ENCODE results near the gene TARS3.
"Not testable (repeated sequence)": the region's sequence is repeated elsewhere in the genome, so short reads cannot be mapped to it uniquely, and the experiment has no call there.

TARS3 gene

DNA sequence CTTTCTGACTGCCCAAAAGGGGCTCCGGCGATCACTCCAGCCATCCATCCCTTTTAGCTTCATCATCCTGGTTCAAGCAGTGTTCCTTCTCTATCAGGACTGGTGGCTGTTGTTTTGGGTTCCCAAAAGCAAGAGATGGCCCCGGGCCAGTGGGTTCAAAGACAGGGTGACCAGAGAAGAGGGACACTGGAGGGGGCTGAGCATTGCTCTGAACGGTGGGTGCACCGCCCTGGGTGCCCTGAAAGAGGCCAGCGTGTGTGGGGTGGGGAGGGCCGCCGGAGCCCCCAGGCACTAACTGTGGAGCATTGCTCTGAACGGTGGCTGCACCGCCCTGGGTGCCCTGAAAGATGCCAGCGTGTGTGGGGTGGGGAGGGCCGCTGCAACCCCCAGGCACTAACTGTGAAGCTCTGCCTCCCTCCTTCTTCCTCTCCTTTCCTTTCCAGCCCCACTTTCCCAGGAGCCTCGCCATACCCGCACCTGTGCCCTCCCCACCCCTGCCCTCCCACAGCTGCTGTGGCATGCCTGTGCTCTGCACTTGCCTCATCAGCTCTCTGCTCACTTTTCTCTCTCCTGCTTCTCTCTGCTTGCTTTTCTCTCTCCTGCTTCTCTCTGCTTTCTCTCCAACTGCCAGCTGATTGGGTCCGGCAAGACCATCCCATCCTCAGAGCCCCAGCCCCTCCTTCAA, 41.6 kb upstream of the TARS3 start:
- Histone ChIP-seq H3K4me3 (ENCODE audit: severe bottlenecking) (no peak overlapping the region), H3K27ac (ENCODE audit: poor library complexity, severe bottlenecking) (no peak overlapping the region), H3K9me3 (ENCODE audit: severe bottlenecking) (no peaks in the 10 kb centered on the region), H3K36me3 (ENCODE audit: low read depth) (no peaks in the 10 kb centered on the region), H3K27me3 (ENCODE audit: insufficient read depth, poor library complexity, severe bottlenecking) (peaks cover 18% of the 10 kb centered on the region), H3K4me1 (ENCODE audit: insufficient read depth, poor library complexity, severe bottlenecking) (no peaks in the 10 kb centered on the region)
- ATAC-seq (ENCODE audit: low read depth) (no peak), DNase-seq (ENCODE audit: low spot score) (no peak)
- TF ChIP-seq, protein P1, sequence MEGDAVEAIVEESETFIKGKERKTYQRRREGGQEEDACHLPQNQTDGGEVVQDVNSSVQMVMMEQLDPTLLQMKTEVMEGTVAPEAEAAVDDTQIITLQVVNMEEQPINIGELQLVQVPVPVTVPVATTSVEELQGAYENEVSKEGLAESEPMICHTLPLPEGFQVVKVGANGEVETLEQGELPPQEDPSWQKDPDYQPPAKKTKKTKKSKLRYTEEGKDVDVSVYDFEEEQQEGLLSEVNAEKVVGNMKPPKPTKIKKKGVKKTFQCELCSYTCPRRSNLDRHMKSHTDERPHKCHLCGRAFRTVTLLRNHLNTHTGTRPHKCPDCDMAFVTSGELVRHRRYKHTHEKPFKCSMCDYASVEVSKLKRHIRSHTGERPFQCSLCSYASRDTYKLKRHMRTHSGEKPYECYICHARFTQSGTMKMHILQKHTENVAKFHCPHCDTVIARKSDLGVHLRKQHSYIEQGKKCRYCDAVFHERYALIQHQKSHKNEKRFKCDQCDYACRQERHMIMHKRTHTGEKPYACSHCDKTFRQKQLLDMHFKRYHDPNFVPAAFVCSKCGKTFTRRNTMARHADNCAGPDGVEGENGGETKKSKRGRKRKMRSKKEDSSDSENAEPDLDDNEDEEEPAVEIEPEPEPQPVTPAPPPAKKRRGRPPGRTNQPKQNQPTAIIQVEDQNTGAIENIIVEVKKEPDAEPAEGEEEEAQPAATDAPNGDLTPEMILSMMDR (IDR thresholded peaks at IDR 0.05; ENCODE audit: poor library complexity, severe bottlenecking), result no peak

DNA sequence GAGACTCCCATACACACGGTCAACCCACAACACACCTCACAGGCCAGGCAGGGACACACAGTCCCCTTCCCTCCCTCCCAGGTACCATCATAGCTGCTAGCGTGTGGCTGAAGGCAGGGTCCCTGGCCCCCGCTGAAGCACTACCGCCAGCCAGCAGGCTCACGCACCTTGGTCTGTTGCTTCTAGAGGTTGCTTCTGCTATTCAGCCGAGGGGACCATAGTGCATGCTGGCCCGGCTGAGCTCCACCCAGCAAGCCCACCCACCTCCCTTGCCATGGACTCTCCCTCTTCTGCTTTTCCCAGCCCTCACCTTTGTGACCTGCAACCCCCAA, 41.0 kb upstream of the TARS3 start:
- peaks cover 15% of the 10 kb centered on the region for H3K27me3 ChIP-seq (ENCODE audit: insufficient read depth, poor library complexity, severe bottlenecking)
- H3K4me3 ChIP-seq (ENCODE audit: severe bottlenecking); ATAC-seq (ENCODE audit: low read depth); H3K9me3 ChIP-seq (ENCODE audit: severe bottlenecking); H3K4me1 ChIP-seq (ENCODE audit: insufficient read depth, poor library complexity, severe bottlenecking); DNase-seq (ENCODE audit: low spot score); H3K36me3 ChIP-seq (ENCODE audit: low read depth); H3K27ac ChIP-seq (ENCODE audit: poor library complexity, severe bottlenecking): not testable (repeated sequence)

DNA sequence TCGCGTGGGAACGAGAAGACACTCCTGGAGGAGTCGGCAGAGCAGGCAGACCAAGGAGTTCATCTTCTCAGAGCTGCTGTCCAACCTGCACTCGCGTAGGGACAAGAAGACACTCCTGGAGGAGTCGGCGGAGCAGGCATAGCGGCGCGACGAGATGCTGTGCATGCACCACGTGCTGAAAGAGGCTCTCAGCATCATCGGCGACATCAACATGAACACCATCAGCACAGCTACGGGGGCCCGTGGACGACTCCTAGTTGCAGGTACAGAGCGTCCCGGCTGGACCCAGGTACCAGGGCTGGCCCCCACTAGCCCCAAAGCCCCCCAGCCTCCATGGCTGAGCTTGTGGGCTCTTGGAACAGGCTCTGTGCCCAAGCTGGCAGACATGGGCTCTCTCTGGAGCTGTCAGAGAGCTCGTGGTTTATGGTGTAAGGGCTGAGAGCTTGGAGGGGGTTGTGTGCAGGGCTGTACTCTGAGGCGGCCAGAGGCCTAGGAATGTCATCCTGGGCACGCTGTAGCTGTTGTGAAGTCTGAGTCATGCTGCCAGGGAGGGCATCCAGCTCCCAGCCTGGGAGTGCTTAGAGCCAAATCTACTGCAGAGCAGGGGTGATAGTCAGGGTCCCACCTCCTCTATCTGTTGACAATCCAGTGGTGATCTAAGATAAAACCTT, 40.5 kb upstream of the TARS3 start:
- not testable (repeated sequence) for H3K4me1 ChIP-seq (ENCODE audit: insufficient read depth, poor library complexity, severe bottlenecking); DNase-seq (ENCODE audit: low spot score); H3K27ac ChIP-seq (ENCODE audit: poor library complexity, severe bottlenecking); H3K36me3 ChIP-seq (ENCODE audit: low read depth); H3K9me3 ChIP-seq (ENCODE audit: severe bottlenecking); H3K4me3 ChIP-seq (ENCODE audit: severe bottlenecking)
- peaks cover 12% of the 10 kb centered on the region for H3K27me3 ChIP-seq (ENCODE audit: insufficient read depth, poor library complexity, severe bottlenecking)
- peak; percentile 53; the same call in 2 of the 3 replicates for ATAC-seq (ENCODE audit: low read depth)

DNA sequence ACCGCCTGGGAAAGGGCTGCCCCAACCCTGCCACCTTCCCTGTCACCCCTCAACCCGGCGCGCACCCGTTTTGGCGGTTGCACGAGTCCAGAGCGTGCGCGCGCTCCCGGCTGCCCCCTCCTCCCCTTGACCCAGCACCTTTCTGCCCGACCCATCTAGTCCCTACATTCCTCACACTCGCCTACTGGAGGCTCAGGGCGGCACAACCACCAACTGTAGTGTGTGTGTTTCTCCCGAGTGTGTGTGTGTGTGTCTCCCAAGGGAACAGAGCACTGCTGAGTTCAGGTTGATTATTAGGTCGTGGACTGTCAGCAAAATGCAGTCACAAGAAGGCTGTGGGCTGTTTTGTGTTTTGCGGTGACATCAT, 22.4 kb upstream of the TARS3 start:
- H3K4me1 ChIP-seq (ENCODE audit: insufficient read depth, poor library complexity, severe bottlenecking); H3K9me3 ChIP-seq (ENCODE audit: severe bottlenecking); H3K27me3 ChIP-seq (ENCODE audit: insufficient read depth, poor library complexity, severe bottlenecking); H3K4me3 ChIP-seq (ENCODE audit: severe bottlenecking); DNase-seq (ENCODE audit: low spot score); H3K27ac ChIP-seq (ENCODE audit: poor library complexity, severe bottlenecking); H3K36me3 ChIP-seq (ENCODE audit: low read depth): not testable (repeated sequence)
- peak; percentile 20; the same call in 2 of the 3 replicates for ATAC-seq (ENCODE audit: low read depth)

DNA sequence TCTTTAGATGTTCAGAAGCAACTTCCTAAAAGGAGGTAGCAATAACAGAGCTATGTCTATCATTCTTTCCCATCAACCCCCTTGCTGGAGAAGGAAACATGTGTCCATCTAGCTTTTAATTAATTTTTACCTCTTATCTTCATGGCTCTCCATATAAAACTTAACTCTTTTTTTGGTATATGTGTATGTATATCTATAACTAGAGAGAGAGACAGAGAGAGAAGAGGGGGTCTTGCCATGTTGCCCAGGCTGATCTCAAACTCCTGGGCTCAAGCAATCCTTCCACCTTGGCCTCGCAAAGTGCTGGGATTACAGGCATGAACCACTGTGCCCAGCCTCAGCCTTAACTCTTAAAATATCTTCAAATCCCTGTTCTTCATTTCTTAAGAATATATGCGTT, 10.6 kb upstream of the TARS3 start:
- H3K4me1 ChIP-seq (ENCODE audit: insufficient read depth, poor library complexity, severe bottlenecking); H3K36me3 ChIP-seq (ENCODE audit: low read depth); DNase-seq (ENCODE audit: low spot score); ATAC-seq (ENCODE audit: low read depth); H3K27me3 ChIP-seq (ENCODE audit: insufficient read depth, poor library complexity, severe bottlenecking); H3K9me3 ChIP-seq (ENCODE audit: severe bottlenecking); H3K27ac ChIP-seq (ENCODE audit: poor library complexity, severe bottlenecking); H3K4me3 ChIP-seq (ENCODE audit: severe bottlenecking): not testable (repeated sequence)

DNA sequence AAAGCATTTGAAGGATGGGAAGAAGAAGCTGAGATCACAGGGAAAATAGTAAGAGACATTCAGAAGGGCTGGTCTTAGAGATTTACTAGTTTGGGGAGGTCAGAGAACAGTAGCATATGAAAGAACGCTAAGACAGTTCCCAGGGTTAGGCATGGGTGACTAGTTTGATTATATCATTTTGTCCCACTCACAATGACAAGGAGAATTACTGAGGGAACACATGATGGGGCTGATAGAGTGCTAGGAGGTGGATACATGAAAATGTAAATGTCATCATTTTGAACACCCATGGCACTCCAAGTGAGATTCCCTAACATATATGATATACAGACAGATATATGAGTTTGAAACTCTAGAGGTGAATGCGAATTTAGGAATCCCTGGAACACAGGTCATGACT, 9.3 kb upstream of the TARS3 start:
- H3K36me3 ChIP-seq (ENCODE audit: low read depth), result no peaks in the 10 kb centered on the region
- no peaks in the 10 kb centered on the region for H3K4me1 ChIP-seq (ENCODE audit: insufficient read depth, poor library complexity, severe bottlenecking)
- ATAC-seq (ENCODE audit: low read depth), result no peak
- no peak for DNase-seq (ENCODE audit: low spot score)
- no peak overlapping the region for H3K27ac ChIP-seq (ENCODE audit: poor library complexity, severe bottlenecking)
- TF ChIP-seq, protein P1 (IDR thresholded peaks at IDR 0.05; ENCODE audit: poor library complexity, severe bottlenecking), result no peak
- no peaks in the 10 kb centered on the region for H3K27me3 ChIP-seq (ENCODE audit: insufficient read depth, poor library complexity, severe bottlenecking)
- H3K9me3 ChIP-seq (ENCODE audit: severe bottlenecking), result no peaks in the 10 kb centered on the region
- H3K4me3 ChIP-seq (ENCODE audit: severe bottlenecking), result no peak overlapping the region

DNA sequence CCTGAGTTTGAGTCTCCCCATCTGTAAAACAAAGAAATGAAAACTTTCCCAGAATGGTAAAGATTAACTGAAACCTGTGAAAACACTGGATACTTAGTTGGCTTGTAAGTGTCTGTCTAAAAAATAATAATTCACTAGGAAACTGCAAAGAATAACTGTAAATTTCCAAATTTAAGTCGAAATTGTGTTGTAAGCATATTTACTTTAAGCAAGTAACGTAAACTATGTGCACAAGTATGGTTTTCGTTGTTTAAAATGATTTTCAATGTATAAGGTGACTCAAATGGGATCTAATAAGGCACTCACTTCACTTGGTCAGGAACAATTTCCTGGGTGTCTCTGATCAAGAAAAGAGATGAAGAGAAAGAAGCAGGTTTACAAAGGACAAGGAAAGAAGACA, 8.5 kb upstream of the TARS3 start:
- H3K36me3 ChIP-seq (ENCODE audit: low read depth), result no peaks in the 10 kb centered on the region
- no peak for ATAC-seq (ENCODE audit: low read depth)
- H3K9me3 ChIP-seq (ENCODE audit: severe bottlenecking), result no peaks in the 10 kb centered on the region
- DNase-seq (ENCODE audit: low spot score), result no peak
- H3K4me1 ChIP-seq (ENCODE audit: insufficient read depth, poor library complexity, severe bottlenecking), result no peaks in the 10 kb centered on the region
- no peaks in the 10 kb centered on the region for H3K27me3 ChIP-seq (ENCODE audit: insufficient read depth, poor library complexity, severe bottlenecking)
- H3K27ac ChIP-seq (ENCODE audit: poor library complexity, severe bottlenecking), result no peak overlapping the region
- TF ChIP-seq, protein P1 (IDR thresholded peaks at IDR 0.05; ENCODE audit: poor library complexity, severe bottlenecking), result no peak
- H3K4me3 ChIP-seq (ENCODE audit: severe bottlenecking), result no peak overlapping the region

Data from RWPE2 (cell line).